Testis (tissue), 2 donors: ENCODE results near the gene ANKS1B.

ENCODE experiments used
- CTCF ChIP-seq, 3 experiments: fragments of 450-650 bp in 2 of 3; fragments of 200-600 bp in 1 of 3; sonication (generic) in 1 of 3; IDR thresholded peaks; one replicate each; pipeline ENCODE4 v1.5.1; 2016 to 2019; ENCODE audit warnings: antibody characterized with exemption in 3 of 3, mild to moderate bottlenecking in 2 of 3, moderate library complexity in 1 of 3
- POLR2A ChIP-seq: fragments of 450-650 bp; IDR thresholded peaks from one replicate; pipeline ENCODE4 v1.6.1; 2017; ENCODE audit warnings: antibody characterized with exemption, mild to moderate bottlenecking, moderate library complexity

GRCh38 chr12:100017056-100017455 lies 32.3 kb upstream of the ANKS1B start:
- TF ChIP-seq CTCF (IDR thresholded peaks at IDR 0.05): no peak
- TF ChIP-seq POLR2A: no peak
